K562 (cell line): ENCODE results near the gene POU2AF2. TPM values are rescaled to one million over a fixed set of nuclear protein-coding genes. Genes with fewer than 3 reads are reported as not detected.

Experiments used
- ATAC-seq: fragments of 200-7000 bp; cut with Tn5 transposase; 3 replicates; pipeline ENCODE4 v1.9.1; 2020; ENCODE audit warnings: moderate library complexity
- BruUV-seq: library from RNA; stranded (reverse); fragments of 400-500 nt; replicated peaks from 2 replicates; lab custom pipeline; 2021; lab: Mats Ljungman, UMichigan
- CTCF ChIA-PET: fragments of 300-600 bp; formaldehyde crosslinking; extraction: SDS; loops from one replicate; lab custom pipeline; 2021; ENCODE audit warnings: low intra/inter-chr PET ratio; lab: Yijun Ruan, JAX
- POLR2A ChIA-PET: fragments of 300-600, 350-650 bp; sonication (Branson Sonifier 250); formaldehyde crosslinking; extraction: SDS; loops from one replicate; lab custom pipeline; 2021; ENCODE audit warnings: antibody characterized with exemption, inconsistent platforms; lab: Yijun Ruan, JAX
- DNase-seq, 4 experiments: peaks; one replicate each; pipeline versions ENCODE4 v3.0.0 to v3.0.0-alpha.2; 2011 to 2018; ENCODE audit warnings: low spot score in 3 of 4, mixed read lengths in 3 of 4; ENCODE audit errors: extremely low read depth in 1 of 4
- FAIRE-seq: peaks from 2 replicates; lab custom pipeline; 2011; peaks lifted over from hg19 to GRCh38; lab: Jason Lieb, UNC
- H2AFZ ChIP-seq: 2 replicates; pipeline ENCODE4 v1.6.0; 2011; ENCODE audit warnings: low read depth, low read length, control low read depth, inconsistent platforms
- H3K27ac ChIP-seq: fragments of 200-600 bp; 3 replicates; pipeline ENCODE4 v1.8.0; 2011; ENCODE audit warnings: low read depth, mild to moderate bottlenecking, control low read depth, inconsistent platforms, low read length, moderate library complexity, mixed read lengths; ENCODE audit errors: extremely low read depth
- H3K27me3 ChIP-seq, 2 experiments: fragments of 300-600 bp in 1 of 2; 2 replicates in 1 of 2; 3 replicates in 1 of 2; pipeline versions ENCODE4 v1.6.0 to v1.8.0; 2011; ENCODE audit warnings: inconsistent platforms in 2 of 2, low read length in 2 of 2, mild to moderate bottlenecking in 1 of 2, mixed read lengths in 1 of 2, moderate library complexity in 1 of 2; ENCODE audit not compliant: control insufficient read depth in 2 of 2, insufficient read depth in 2 of 2
- H3K36me3 ChIP-seq: fragments of 300-600 bp; 3 replicates; pipeline ENCODE4 v1.8.0; 2011; ENCODE audit warnings: mild to moderate bottlenecking, low read length, inconsistent platforms; ENCODE audit not compliant: control insufficient read depth, insufficient read depth
- H3K4me1 ChIP-seq, 2 experiments: fragments of 200-600 bp in 1 of 2; replicated peaks in 1 of 2; 2 replicates in 1 of 2; 3 replicates in 1 of 2; pipeline versions ENCODE4 v1.5.1 to v1.8.0; 2011; ENCODE audit warnings: inconsistent platforms in 2 of 2, low read length in 2 of 2, mild to moderate bottlenecking in 1 of 2, mixed read lengths in 1 of 2, moderate library complexity in 1 of 2; ENCODE audit not compliant: control insufficient read depth in 2 of 2, insufficient read depth in 2 of 2
- H3K4me2 ChIP-seq: 2 replicates; pipeline ENCODE4 v1.6.1; 2011; ENCODE audit warnings: low read length, control low read depth, inconsistent platforms, mixed read lengths; ENCODE audit not compliant: insufficient read depth
- H3K4me3 ChIP-seq: fragments of 200-600 bp; sonication (generic), shearing (Covaris generic); 2 replicates; pipeline ENCODE4 v1.5.1; 2016; ENCODE audit warnings: control low read depth, inconsistent platforms
- H3K79me2 ChIP-seq: fragments of 200-600 bp; 3 replicates; pipeline ENCODE4 v1.8.0; 2011; ENCODE audit warnings: low read length, inconsistent platforms; ENCODE audit not compliant: control insufficient read depth, insufficient read depth
- H3K9ac ChIP-seq, 2 experiments: 2 replicates each; pipeline versions ENCODE4 v1.6.0 to v1.6.1; 2011; ENCODE audit warnings: low read depth in 2 of 2, low read length in 2 of 2, control low read depth in 1 of 2, inconsistent platforms in 1 of 2, mild to moderate bottlenecking in 1 of 2, mixed read lengths in 1 of 2; ENCODE audit not compliant: insufficient read depth in 1 of 2
- H3K9me1 ChIP-seq: one replicate; pipeline ENCODE4 v1.6.0; 2011; ENCODE audit warnings: inconsistent platforms, mild to moderate bottlenecking, low read length, moderate library complexity; ENCODE audit not compliant: control insufficient read depth, insufficient read depth
- H3K9me3 ChIP-seq: replicated peaks from 2 replicates; pipeline ENCODE4 v1.5.1; 2011; ENCODE audit warnings: low read depth, low read length, inconsistent platforms; ENCODE audit not compliant: control insufficient read depth, insufficient read depth
- H4K20me1 ChIP-seq: replicated peaks from 2 replicates; pipeline ENCODE4 v1.6.1; 2011; ENCODE audit warnings: low read length, inconsistent platforms, mixed read lengths; ENCODE audit not compliant: control insufficient read depth, insufficient read depth
- FOXJ3 ChIP-seq: sonication (generic); formaldehyde crosslinking; IDR thresholded peaks from 2 replicates; pipeline ENCODE4 v1.4.0; 2020; ENCODE audit warnings: mild to moderate bottlenecking, missing genetic modification reagents
- MAFG ChIP-seq: fragments of 450-650 bp; conservative IDR thresholded peaks from 2 replicates; pipeline ENCODE4 v1.6.1; 2016; ENCODE audit warnings: missing genetic modification characterization, missing compliant biosample characterization
- MXI1 ChIP-seq: IDR thresholded peaks from 2 replicates; pipeline ENCODE4 v1.6.1; 2011; ENCODE audit warnings: low read depth, mild to moderate bottlenecking, improper control_type of control experiment, low read length
- NEUROD1 ChIP-seq: fragments of 150-350 bp; IDR thresholded peaks from 2 replicates; pipeline ENCODE4 v1.6.1; 2014; ENCODE audit warnings: borderline replicate concordance, low read length, low read depth; ENCODE audit not compliant: partially characterized antibody
- RBM39 ChIP-seq: fragments of 200-400 bp; formaldehyde crosslinking; optimal IDR thresholded peaks from 2 replicates; pipeline ENCODE3; 2018; ENCODE audit warnings: low read depth, low read length
- ZBTB8A ChIP-seq: fragments of 450-650 bp; IDR thresholded peaks from 2 replicates; pipeline ENCODE4 v1.6.1; 2018; ENCODE audit warnings: mild to moderate bottlenecking, moderate library complexity; ENCODE audit not compliant: partially characterized antibody
- WGBS: fragments of 100-300 bp; shearing (Covaris generic); methylation state at CpG from one replicate; pipeline ENCODE4 v1.1.6; 2016; ENCODE audit warnings: low coverage, mixed read lengths; ENCODE audit not compliant: insufficient coverage; ENCODE audit errors: missing lambda C conversion rate; 5-methylcytosine and 5-hydroxymethylcytosine counted together
- in situ Hi-C: fragments of 300-500 bp; cut with MboI; formaldehyde crosslinking; loops from 4 replicates; pipeline ENCODE4 v1.15.0; 2018; ENCODE audit warnings: inconsistent platforms, mixed read lengths
- intact Hi-C: fragments of 100-400 bp; cut with micrococcal nuclease; formaldehyde crosslinking; loops from 2 replicates; pipeline ENCODE4 v1.14.2; 2022
- polyA plus RNA-seq, 8 experiments: library from polyadenylated mRNA; depleted of rRNA in 4 of 8; stranded (reverse) in 5 of 8; unstranded in 3 of 8; fragments of >200 nt; fragmentation: Nextera tagmentation in 2 of 8; fragmentation: Illumina TruSeq in 1 of 8; extraction: Ambion mirVana in 2 of 8; extraction: Trizol in 1 of 8; gene quantifications; 2 replicates each; pipeline versions ENCODE4 v1.2.1 to v1.2.3, GENCODE V29; 2011 to 2014; ENCODE audit warnings: inconsistent platforms in 1 of 8, missing spikeins in 1 of 8
- total RNA-seq, 7 experiments: library from RNA; depleted of rRNA in 6 of 7; stranded (reverse); fragments of >200 nt in 6 of 7; fragmentation: Illumina TruSeq in 2 of 7; extraction: Trizol in 2 of 7; gene quantifications; 2 replicates each; pipeline versions ENCODE4 v1.2.1 to v1.2.3, GENCODE V29; 2011 to 2021; ENCODE audit warnings: low replicate concordance in 1 of 7
- TF ChIP-seq, protein P1 (sequence below), 3 experiments: fragments of 200-800 bp in 1 of 3; sonication (Bioruptor generic) in 1 of 3; sonication (generic) in 1 of 3; formaldehyde crosslinking in 1 of 3; IDR thresholded peaks; 2 replicates each; pipeline versions ENCODE4 v1.6.1 to v1.8.0; 2016 to 2022; ENCODE audit warnings: mild to moderate bottlenecking in 2 of 3, missing compliant biosample characterization in 2 of 3, missing genetic modification characterization in 2 of 3, missing genetic modification reagents in 1 of 3

POU2AF2 gene
- total and polyA plus RNA-seq, 9 of the 15 experiments (the other 6 are each of a cell fraction or from before 2014, with no cell fraction given), result not detected

DNA sequence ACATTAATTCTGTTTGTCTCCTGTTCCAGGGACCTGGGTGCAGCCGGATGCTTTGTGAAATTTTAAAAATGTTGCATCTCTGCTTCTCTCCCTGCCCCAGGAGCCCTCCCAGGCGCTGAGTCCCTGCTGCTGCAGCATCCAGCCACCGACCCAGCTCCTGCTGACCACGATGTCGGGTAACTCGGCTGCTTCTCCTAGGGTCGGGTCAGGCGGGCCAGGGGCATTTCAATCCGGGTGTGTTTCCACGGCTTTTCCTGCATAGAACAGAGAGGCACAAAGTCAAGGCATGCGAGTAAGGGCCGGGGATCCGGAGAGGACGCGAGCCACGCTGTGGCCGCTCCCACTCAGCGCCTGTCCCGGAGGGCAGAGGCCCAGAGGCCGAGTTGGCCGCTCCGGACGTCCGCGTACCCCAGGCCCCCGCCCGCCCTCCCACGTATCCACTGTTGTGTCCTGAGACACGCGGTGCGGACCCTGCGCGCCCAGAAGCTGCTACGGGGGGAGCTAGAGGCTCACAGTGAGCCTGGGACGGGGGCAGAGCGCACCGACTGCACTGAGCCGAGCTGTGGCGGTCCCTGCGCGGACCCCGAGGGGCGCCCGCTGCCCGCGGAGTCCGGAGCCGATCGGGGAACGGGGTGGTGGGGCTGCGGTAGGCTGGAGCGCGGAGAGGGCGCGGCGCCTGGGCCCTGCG is 53.0 kb downstream of the POU2AF2 start, which contains the start of gene POU2AF3:
Gene POU2AF3 (plus strand): TSS at position 134 of the 688 bp plus-strand sequence. CDS start 36 bp downstream, at position 170.
- Histone ChIP-seq H3K9me1 (no peaks in the 10 kb centered on the region), H3K27me3 (peaks cover 2 to 28% of the 10 kb centered on the region in 2 experiments; a peak in 3 of 5 replicates), H3K4me2 (no peak within 1 kb of the TSS), H3K9me3 (no peaks in the 10 kb centered on the region), H3K79me2 (no peaks in the 10 kb centered on the region), H2AFZ (no peak within 1 kb of the TSS), H3K9ac (no peak within 1 kb of the TSS; a peak in 1 of 4 replicates), H3K27ac (no peak within 1 kb of the TSS), H3K4me3 (no peak within 1 kb of the TSS), H3K4me1 (peaks cover 0 to 9% of the 10 kb centered on the region in 2 experiments; a peak in 1 of 5 replicates), H3K36me3 (no peaks in the 10 kb centered on the region), H4K20me1 (peaks cover 3% of the 10 kb centered on the region; the same call in 1 of the 2 replicates)
- no peak for FAIRE-seq
- ChIA-PET POLR2A (no interaction called here), CTCF (no interaction called here)
- WGBS, result 18% methylated on average over 38 of the region's 57 CpGs
- ATAC-seq, result no peak; the same call in 2 of the 3 replicates
- intact Hi-C loops, result no loop called here
- no peak for DNase-seq
- TF ChIP-seq NEUROD1, result no peak
- no peak for TF ChIP-seq RBM39
- TF ChIP-seq, protein P1, sequence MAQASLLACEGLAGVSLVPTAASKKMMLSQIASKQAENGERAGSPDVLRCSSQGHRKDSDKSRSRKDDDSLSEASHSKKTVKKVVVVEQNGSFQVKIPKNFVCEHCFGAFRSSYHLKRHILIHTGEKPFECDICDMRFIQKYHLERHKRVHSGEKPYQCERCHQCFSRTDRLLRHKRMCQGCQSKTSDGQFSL (CRISPR knock-in tag; IDR thresholded peaks at IDR 0.05), result no peak
- TF ChIP-seq, protein P1 (tag; IDR thresholded peaks at IDR 0.05), result no peak
- no peak for TF ChIP-seq MXI1
- no peak for TF ChIP-seq MAFG (tag)
- TF ChIP-seq ZBTB8A, result no peak
- no peak for TF ChIP-seq FOXJ3 (CRISPR knock-in tag)
- no TSS peak for BruUV-seq
- in situ Hi-C loops, result no loop called here
